Measurements from ENCODE around the gene CDH13. TPM values are rescaled to one million over a fixed set of nuclear protein-coding genes. Genes with fewer than 3 reads are reported as not detected.

The CDH13 gene
- total and polyA plus RNA-seq, 2 donors (not counting 3 experiments of a cell fraction or from before 2014, with no cell fraction given), result 96.6 to 124 TPM

DNA sequence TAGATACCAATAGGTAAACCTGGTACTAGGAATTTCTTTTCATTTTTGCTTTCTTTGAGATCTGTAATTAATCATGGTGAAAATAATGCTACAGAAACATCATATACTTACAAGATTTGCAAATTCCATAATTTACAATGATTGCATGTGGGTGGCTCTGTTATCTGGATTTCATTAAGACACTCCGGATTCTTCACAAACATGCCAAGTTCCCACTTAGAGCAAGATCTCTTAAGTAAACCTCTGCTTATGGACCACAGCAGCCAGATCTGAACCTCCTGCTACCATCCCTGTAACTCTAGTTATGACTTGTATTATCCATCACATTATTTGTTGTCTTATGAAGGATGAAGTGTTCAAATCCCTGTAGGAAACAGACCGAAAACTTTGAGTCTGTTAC, 424.7 kb downstream of the CDH13 start:
- no peak overlapping the region for H2AFZ ChIP-seq (ENCODE audit: low read depth, low read length)
- no peak overlapping the region for H3K27ac ChIP-seq (ENCODE audit: insufficient read depth, low read depth, low read length)
- H3K9ac ChIP-seq (replicated peaks; ENCODE audit: extremely low read depth, insufficient read depth, low read length), result no peak overlapping the region
- FAIRE-seq (no peak), DNase-seq (ENCODE audit: low read depth, low spot score) (no peak)
- H3K79me2 ChIP-seq (ENCODE audit: control insufficient read depth, insufficient read depth, low read length), result no peaks in the 10 kb centered on the region
- H3K4me1 ChIP-seq (ENCODE audit: control insufficient read depth, extremely low read depth, insufficient read depth, low read length), result peaks cover 14% of the 10 kb centered on the region
- H3K4me3 ChIP-seq (replicated peaks in 1 of 3; ENCODE audit: insufficient read depth in 1 of 3, low read depth in 1 of 3, low read length in 3 of 3), result no peak overlapping the region
- BruUV-seq (replicated peaks), result no TSS peak
- H3K4me2 ChIP-seq (ENCODE audit: insufficient read depth, low read length), result no peak overlapping the region
- no peaks in the 10 kb centered on the region for H3K27me3 ChIP-seq (ENCODE audit: control insufficient read depth in 2 of 2, insufficient read depth in 2 of 2, low read length in 2 of 2)
- H3K36me3 ChIP-seq (ENCODE audit: control insufficient read depth in 2 of 2, extremely low read depth in 1 of 2, insufficient read depth in 2 of 2, low read length in 2 of 2), result no peaks in the 10 kb centered on the region
- CTCF ChIA-PET, result no interaction called here
- H3K9me3 ChIP-seq (replicated peaks; ENCODE audit: control insufficient read depth, insufficient read depth, low read length), result no peaks in the 10 kb centered on the region
- dilution Hi-C loops (cut with MboI; ENCODE audit: extremely low pct_ligation_motif_present, low sequenced_read_pairs), result no loop called here
- POLR2A ChIA-PET, result no interaction called here
- intact Hi-C loops (cut with micrococcal nuclease), result no loop called here
- no peaks in the 10 kb centered on the region for H4K20me1 ChIP-seq (replicated peaks; ENCODE audit: control insufficient read depth, extremely low read depth, insufficient read depth, low read length)
- TF ChIP-seq EZH2 (IDR thresholded peaks at IDR 0.05; ENCODE audit: borderline replicate concordance, low read depth, low read length, severe bottlenecking) (no peak), MAX (IDR thresholded peaks at IDR 0.05; ENCODE audit: insufficient read depth, insufficient read length) (no peak), CTCF (IDR thresholded peaks at IDR 0.05; ENCODE audit: extremely low read depth in 1 of 2, insufficient read depth in 1 of 2, low read depth in 1 of 2, low read length in 2 of 2) (no peak), POLR2A (IDR thresholded peaks at IDR 0.05; ENCODE audit: low read depth, low read length) (no peak), GATA2 (IDR thresholded peaks at IDR 0.05; ENCODE audit: insufficient read depth, insufficient read length, low read depth, low read length) (no peak), POLR2AphosphoS5 (IDR thresholded peaks at IDR 0.05; ENCODE audit: insufficient read depth, low read depth, low read length) (no peak), FOS (IDR thresholded peaks at IDR 0.05; ENCODE audit: borderline replicate concordance, insufficient read depth, low read length) (no peak), JUN (IDR thresholded peaks at IDR 0.05; ENCODE audit: borderline replicate concordance, insufficient read depth, insufficient read length, low read depth) (no peak), MYC (IDR thresholded peaks at IDR 0.05; ENCODE audit: low read depth, low read length) (no peak)
- H3K9me1 ChIP-seq (replicated peaks; ENCODE audit: control insufficient read depth, extremely low read depth, insufficient read depth, low read length), result no peaks in the 10 kb centered on the region

Data from endothelial cell of umbilical vein (primary cell).